Measurements from ENCODE around the gene XYLT1. TPM values are rescaled to one million over a fixed set of nuclear protein-coding genes. Genes with fewer than 3 reads are reported as not detected.

Gene XYLT1
- total RNA-seq, 3 donors from 2014 or later (not counting 1 experiment from before 2014, with no cell fraction given) = 40.9 to 55.5 (median 43.8) TPM

- Mint-ChIP-seq H3K4me1 (peaks cover 30 to 38% of the 10 kb centered on the region in 2 donors), H3K9me3 (peaks cover 0 to 4% of the 10 kb centered on the region in 2 donors), H3K36me3 (peaks cover 7% of the 10 kb centered on the region), H3K27me3 (ENCODE audit: low read depth in 2 of 2) (no peaks in the 10 kb centered on the region), H3K4me3 (no peak overlapping the region), H3K27ac (no peak overlapping the region)
- no peak overlapping the region for H3K4me3 ChIP-seq (ENCODE audit: low read length)
- no peak overlapping the region for H3K27ac ChIP-seq (ENCODE audit: low read length)
- TF ChIP-seq CTCF (IDR thresholded peaks at IDR 0.05) = no peak
- H3K4me1 ChIP-seq (ENCODE audit: control insufficient read depth, insufficient read depth, low read length) = peaks cover 4% of the 10 kb centered on the region
- H3K27me3 ChIP-seq (ENCODE audit: control insufficient read depth, insufficient read depth, low read length) = no peaks in the 10 kb centered on the region
- no peaks in the 10 kb centered on the region for H3K9me3 ChIP-seq (ENCODE audit: control insufficient read depth, insufficient read depth, low read length)
- intact Hi-C loops (cut with micrococcal nuclease) = no loop called here
- H3K36me3 ChIP-seq (ENCODE audit: control insufficient read depth, insufficient read depth, low read length) = peaks cover 3% of the 10 kb centered on the region
- WGBS (ENCODE audit: insufficient coverage) = 97% methylated on average over 3 of the region's 3 CpGs
- DNase-seq (no peak), ATAC-seq (no peak)
Measured at GRCh38 chr16:17230932-17231581, 239.7 kb downstream of the XYLT1 start.

GRCh38 chr16:17229766-17230165 is 241.0 kb downstream of the XYLT1 start:
- intact Hi-C loops (cut with micrococcal nuclease) = loop anchor here (5.0 kb wide), 1 partner anchor 243 kb away; the partner anchor contains the start of gene XYLT1
- H3K4me1 Mint-ChIP-seq = peaks cover 37 to 51% of the 10 kb centered on the region in 2 donors
- TF ChIP-seq CTCF (IDR thresholded peaks at IDR 0.05) = no peak

GRCh38 chr16:17229131-17229530 is 241.6 kb downstream of the XYLT1 start:
- H3K9me3 ChIP-seq (ENCODE audit: control insufficient read depth, insufficient read depth, low read length) = no peaks in the 10 kb centered on the region
- Mint-ChIP-seq H3K4me1 (peaks cover 43 to 58% of the 10 kb centered on the region in 2 donors), H3K4me3 (no peak overlapping the region), H3K27me3 (ENCODE audit: low read depth in 2 of 2) (no peaks in the 10 kb centered on the region), H3K27ac (no peak overlapping the region), H3K9me3 (peaks cover 0 to 4% of the 10 kb centered on the region in 2 donors), H3K36me3 (peaks cover 7% of the 10 kb centered on the region)
- TF ChIP-seq CTCF (IDR thresholded peaks at IDR 0.05) = no peak
- 84% methylated on average over 6 of the region's 6 CpGs for WGBS (ENCODE audit: insufficient coverage)
- intact Hi-C loops (cut with micrococcal nuclease) = loop anchor here (5.0 kb wide), 1 partner anchor 243 kb away; the partner anchor contains the start of gene XYLT1
- H3K27me3 ChIP-seq (ENCODE audit: control insufficient read depth, insufficient read depth, low read length) = no peaks in the 10 kb centered on the region
- peaks cover 3% of the 10 kb centered on the region for H3K36me3 ChIP-seq (ENCODE audit: control insufficient read depth, insufficient read depth, low read length)
- no peak for DNase-seq
- H3K4me1 ChIP-seq (ENCODE audit: control insufficient read depth, insufficient read depth, low read length) = peaks cover 18% of the 10 kb centered on the region
- no peak overlapping the region for H3K4me3 ChIP-seq (ENCODE audit: low read length)
- no peak for ATAC-seq
- no peak overlapping the region for H3K27ac ChIP-seq (ENCODE audit: low read length)

More at GRCh38 chr16:17229766-17230165, 241.0 kb downstream of the XYLT1 start:
- WGBS (ENCODE audit: insufficient coverage) = 93% methylated on average over 3 of the region's 4 CpGs
- no peak overlapping the region for H3K4me3 Mint-ChIP-seq
- H3K36me3 Mint-ChIP-seq = peaks cover 7% of the 10 kb centered on the region
- H3K27ac Mint-ChIP-seq = no peak overlapping the region
- Histone ChIP-seq H3K27ac (ENCODE audit: low read length) (no peak overlapping the region), H3K9me3 (ENCODE audit: control insufficient read depth, insufficient read depth, low read length) (no peaks in the 10 kb centered on the region), H3K4me3 (ENCODE audit: low read length) (no peak overlapping the region), H3K4me1 (ENCODE audit: control insufficient read depth, insufficient read depth, low read length) (peaks cover 11% of the 10 kb centered on the region), H3K27me3 (ENCODE audit: control insufficient read depth, insufficient read depth, low read length) (no peaks in the 10 kb centered on the region), H3K36me3 (ENCODE audit: control insufficient read depth, insufficient read depth, low read length) (peaks cover 3% of the 10 kb centered on the region)
- H3K27me3 Mint-ChIP-seq (ENCODE audit: low read depth in 2 of 2) = no peaks in the 10 kb centered on the region
- DNase-seq (no peak), ATAC-seq (no peak)
- H3K9me3 Mint-ChIP-seq = peaks cover 0 to 4% of the 10 kb centered on the region in 2 donors

Measured in natural killer cell (primary cell).